H1 (cell line): Measurements from ENCODE around the gene TLNRD1. TPM values are rescaled to one million over a fixed set of nuclear protein-coding genes. Genes with fewer than 3 reads are reported as not detected.

Source experiments
- ASH2L ChIP-seq: fragments of 200-600, 300-600 bp; sonication (generic); IDR thresholded peaks from one replicate; pipeline ENCODE4 v1.7.1; 2017; ENCODE audit warnings: low read length
- BCL11A ChIP-seq, 2 experiments: IDR thresholded peaks; one replicate each; pipeline ENCODE4 v1.6.1; 2011; ENCODE audit warnings: low read depth in 2 of 2, low read length in 2 of 2, mild to moderate bottlenecking in 2 of 2
- CHD2 ChIP-seq: IDR thresholded peaks from 2 replicates; pipeline ENCODE4 v1.6.1; 2012; ENCODE audit warnings: low read length, improper control_type of control experiment
- EP300 ChIP-seq, 2 experiments: IDR thresholded peaks; 1 replicate in 1 of 2; 2 replicates in 1 of 2; pipeline ENCODE4 v1.6.1; 2011 to 2012; ENCODE audit warnings: low read depth in 2 of 2, low read length in 2 of 2, mild to moderate bottlenecking in 2 of 2, borderline replicate concordance in 1 of 2, inconsistent platforms in 1 of 2, moderate library complexity in 1 of 2
- HDAC2 ChIP-seq, 2 experiments: fragments of 300-600 bp in 1 of 2; sonication (generic) in 1 of 2; IDR thresholded peaks; 2 replicates each; pipeline ENCODE4 v1.6.1; 2011 to 2012; ENCODE audit warnings: low read depth in 2 of 2, low read length in 2 of 2, mild to moderate bottlenecking in 2 of 2, moderate library complexity in 2 of 2, borderline replicate concordance in 1 of 2, inconsistent platforms in 1 of 2
- polyA plus RNA-seq, 7 experiments: library from polyadenylated mRNA; depleted of rRNA in 3 of 7; stranded (reverse) in 5 of 7; unstranded in 2 of 7; fragments of >200 nt in 5 of 7; fragments of 200-250 nt in 2 of 7; gene quantifications; 1 replicate in 5 of 7; 2 replicates in 1 of 7; 4 replicates in 1 of 7; pipeline versions ENCODE4 v1.2.1 to v1.2.3, GENCODE V29; 2011 to 2013; ENCODE audit warnings: missing spikeins in 2 of 7, mixed read lengths in 2 of 7
- total RNA-seq: library from RNA; stranded (reverse); fragmentation: NEBNext Ultra II Directional; extraction: Animal tissue kit (Norgen Biotek cat#: 25700); gene quantifications from 2 replicates; pipeline ENCODE4 v1.2.1, GENCODE V29; 2021

TLNRD1 gene
- total and polyA plus RNA-seq, 2 of the 8 experiments (the other 6 are each of a cell fraction or from before 2014, with no cell fraction given): 12.2 to 20.5 TPM

GRCh38 chr15:80957976-80958375 is 42.7 kb upstream of the TLNRD1 start (continued):
- no peak for TF ChIP-seq CHD2
- no peak for TF ChIP-seq BCL11A (IDR thresholded peaks at IDR 0.05; ENCODE audit: low read depth in 2 of 2, low read length in 2 of 2)
- TF ChIP-seq EP300 (IDR thresholded peaks at IDR 0.05; ENCODE audit: borderline replicate concordance in 1 of 2, low read depth in 2 of 2, low read length in 2 of 2): no peak
- TF ChIP-seq HDAC2 (IDR thresholded peaks at IDR 0.05; ENCODE audit: borderline replicate concordance in 1 of 2, low read depth in 2 of 2, low read length in 2 of 2): no peak
- TF ChIP-seq ASH2L: no peak
